ENCODE measurements around the gene BCKDHA. TPM values are rescaled to one million over a fixed set of nuclear protein-coding genes. Genes with fewer than 3 reads are reported as not detected.
"Not testable (repeated sequence)": the region's sequence is repeated elsewhere in the genome, so short reads cannot be mapped to it uniquely, and the experiment has no call there.

The BCKDHA gene
- total RNA-seq, 2 donors from 2014 or later: 15.2 to 17.9 TPM

GRCh38 chr19:41431426-41432386, 34.1 kb downstream of the BCKDHA start:
- H3K36me3 ChIP-seq (replicated peaks in 1 of 2; ENCODE audit: insufficient read depth in 1 of 2, low read depth in 2 of 2): peaks cover 0 to 6% of the 10 kb centered on the region in 2 donors
- DNase-seq: peak in 1 of 4 donors; percentile 53
- intact Hi-C loops (cut with DNase I): loop anchor here (10.0 kb wide), 1 partner anchor 107 kb away; no protein-coding TSS in a partner anchor
- H3K9me3 ChIP-seq: no peaks in the 10 kb centered on the region
- H3K27me3 ChIP-seq: no peaks in the 10 kb centered on the region
- no peak for ATAC-seq
- peaks cover 9% of the 10 kb centered on the region for H3K4me1 ChIP-seq
- TF ChIP-seq CTCF (IDR thresholded peaks at IDR 0.05) (peak in 5 of 7 experiments; percentile 7 to 35 (median 16)), POLR2A (IDR thresholded peaks at IDR 0.05) (no peak)
- no peak overlapping the region for H3K27ac ChIP-seq
- whole genome bisulfite sequencing, 2 donors: 70 to 84% methylated on average over 15 to 23 of the region's 23 CpGs
- H3K4me3 ChIP-seq: no peak overlapping the region

GRCh38 chr19:41433171-41433570, 35.6 kb downstream of the BCKDHA start:
- H3K27me3 ChIP-seq: no peaks in the 10 kb centered on the region
- no peak overlapping the region for H3K27ac ChIP-seq
- WGBS, 2 donors: 93% methylated on average over 8 to 18 of the region's 18 CpGs
- TF ChIP-seq CTCF (IDR thresholded peaks at IDR 0.05) (no peak), POLR2A (IDR thresholded peaks at IDR 0.05) (no peak)
- peaks cover 0 to 6% of the 10 kb centered on the region in 2 donors for H3K36me3 ChIP-seq (replicated peaks in 1 of 2; ENCODE audit: insufficient read depth in 1 of 2, low read depth in 2 of 2)
- no peaks in the 10 kb centered on the region for H3K9me3 ChIP-seq
- H3K4me3 ChIP-seq: no peak overlapping the region
- H3K4me1 ChIP-seq: peaks cover 8% of the 10 kb centered on the region
- intact Hi-C loops (cut with DNase I): loop anchor here (10.0 kb wide), 1 partner anchor 108 kb away; no protein-coding TSS in a partner anchor
- no peak for ATAC-seq
- DNase-seq: no peak

GRCh38 chr19:41434450-41434849, 36.8 kb downstream of the BCKDHA start:
- Histone ChIP-seq H3K36me3 (replicated peaks in 1 of 2; ENCODE audit: insufficient read depth in 1 of 2, low read depth in 2 of 2) (peaks cover 0 to 6% of the 10 kb centered on the region in 2 donors), H3K27me3 (no peaks in the 10 kb centered on the region), H3K9me3 (no peaks in the 10 kb centered on the region), H3K4me3 (no peak overlapping the region), H3K27ac (no peak overlapping the region), H3K4me1 (peaks cover 7% of the 10 kb centered on the region)
- WGBS, 2 donors: 80 to 86% methylated on average over 5 of the region's 5 CpGs
- ATAC-seq (no peak), DNase-seq (no peak)
- intact Hi-C loops (cut with DNase I): loop anchor here (10.0 kb wide), 1 partner anchor 110 kb away; no protein-coding TSS in a partner anchor
- TF ChIP-seq POLR2A (IDR thresholded peaks at IDR 0.05): no peak
- no peak for TF ChIP-seq CTCF (IDR thresholded peaks at IDR 0.05)

GRCh38 chr19:41435376-41435775, 37.8 kb downstream of the BCKDHA start:
- DNase-seq; H3K4me3 ChIP-seq; H3K27me3 ChIP-seq; ATAC-seq; H3K36me3 ChIP-seq (replicated peaks in 1 of 2; ENCODE audit: insufficient read depth in 1 of 2, low read depth in 2 of 2); H3K9me3 ChIP-seq; H3K27ac ChIP-seq; H3K4me1 ChIP-seq: not testable (repeated sequence)
- intact Hi-C loops (cut with DNase I): loop anchor here (10.0 kb wide), 1 partner anchor 111 kb away; no protein-coding TSS in a partner anchor
- WGBS, 2 donors: 88 to 96% methylated on average over 5 to 11 of the region's 11 CpGs

- 90 to 97% methylated on average over 13 to 19 of the region's 19 CpGs for WGBS, 2 donors
- peak in 1 of 4 donors; percentile 2 for DNase-seq
- Histone ChIP-seq H3K27ac (no peak overlapping the region), H3K9me3 (no peaks in the 10 kb centered on the region), H3K4me3 (no peak overlapping the region), H3K4me1 (peaks cover 7% of the 10 kb centered on the region), H3K36me3 (replicated peaks in 1 of 2; ENCODE audit: insufficient read depth in 1 of 2, low read depth in 2 of 2) (peaks cover 0 to 6% of the 10 kb centered on the region in 2 donors), H3K27me3 (no peaks in the 10 kb centered on the region)
- intact Hi-C loops (cut with DNase I): loop anchor here (10.0 kb wide), 1 partner anchor 111 kb away; no protein-coding TSS in a partner anchor
- no peak for ATAC-seq
- TF ChIP-seq POLR2A (IDR thresholded peaks at IDR 0.05) (peak in 1 of 3 donors; percentile 4), CTCF (IDR thresholded peaks at IDR 0.05) (no peak)
These were observed 38.5 kb downstream of the BCKDHA start for GRCh38 chr19:41435936-41436673.
